PC-9 (cell line): Measurements from ENCODE around the gene KCNMB2.

Experiments
- CTCF ChIP-seq: fragments of 200-600 bp; sonication (generic); conservative IDR thresholded peaks from 2 replicates; pipeline ENCODE4 v1.6.1; 2017; ENCODE audit warnings: mixed run types, antibody characterized with exemption, mild to moderate bottlenecking, moderate library complexity
- EZH2 ChIP-seq: fragments of 200-600 bp; sonication (generic); IDR thresholded peaks from 2 replicates; pipeline ENCODE4 v1.8.0; 2017; ENCODE audit warnings: antibody characterized with exemption, low read depth

DNA sequence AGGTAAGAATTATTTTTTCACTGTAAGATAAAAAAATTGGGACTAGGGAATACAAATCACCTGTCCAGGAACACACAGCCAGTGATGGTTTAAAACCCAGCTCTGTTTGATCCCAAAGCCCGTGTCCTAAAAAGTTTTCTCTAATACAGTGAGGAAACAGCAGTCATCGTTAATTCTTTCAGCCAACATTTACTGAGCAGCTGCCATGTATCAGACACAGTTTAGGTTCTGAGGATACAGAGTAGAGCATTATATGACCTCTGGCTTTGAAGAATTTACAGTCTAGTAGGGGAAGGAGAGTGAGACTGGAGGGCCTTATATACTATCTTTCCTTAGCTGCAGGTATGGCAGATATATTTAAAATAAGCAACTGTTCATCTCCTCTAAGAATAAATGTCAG is 82.7 kb downstream of the KCNMB2 start:
- TF ChIP-seq EZH2 (no peak), CTCF (no peak)
